ENCODE data around the gene GPC1. TPM values are rescaled to one million over a fixed set of nuclear protein-coding genes. Genes with fewer than 3 reads are reported as not detected.

Gene GPC1
- total and polyA plus RNA-seq, 10 of the 15 experiments (the other 5 are each of a cell fraction or from before 2014, with no cell fraction given): 0.06 to 0.77 (median 0.23) TPM; not detected in 3

DNA sequence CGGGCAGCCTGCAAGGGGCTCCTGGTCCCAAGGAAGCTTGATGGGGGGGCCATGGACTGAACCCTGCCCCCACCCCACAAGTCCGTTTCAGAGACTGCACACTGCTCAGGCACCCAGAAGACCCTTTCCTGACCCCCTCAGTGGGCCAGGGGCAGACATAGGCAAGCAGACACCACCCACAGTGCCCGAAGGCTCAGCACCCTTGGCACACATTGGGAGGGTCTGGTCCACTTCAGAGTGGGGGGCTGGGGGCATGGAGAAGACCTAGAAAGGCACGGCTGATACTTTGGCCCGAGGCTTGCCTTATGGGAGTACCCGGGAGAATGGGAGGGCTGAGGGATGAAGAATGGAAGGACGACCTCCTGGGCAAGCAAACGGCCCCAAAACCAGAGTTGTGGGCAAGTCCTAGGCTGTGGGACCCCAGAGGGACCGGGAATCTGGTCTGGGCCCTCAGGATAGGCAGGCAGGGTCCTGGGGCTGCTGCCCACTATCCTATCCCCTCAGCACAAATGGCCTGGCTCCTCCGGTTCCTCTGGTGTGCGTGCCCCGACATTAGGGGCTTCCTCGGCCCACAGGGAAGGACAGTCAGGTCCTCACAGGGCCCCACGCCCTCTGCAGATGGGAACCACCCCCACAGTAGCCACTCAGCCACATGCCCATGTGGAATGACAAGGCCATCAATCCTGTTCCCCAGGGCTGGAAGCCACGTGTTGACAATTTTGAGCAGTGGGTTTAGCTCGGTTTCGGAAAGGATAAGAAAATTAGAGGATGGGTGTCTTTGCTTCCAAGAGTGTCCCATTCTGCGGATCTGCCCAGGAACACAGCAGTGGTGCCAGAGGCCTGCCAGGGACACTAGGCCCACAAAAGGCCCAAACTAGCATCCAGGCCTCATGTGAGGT, 15.0 kb upstream of the GPC1 start (continued):
- TF ChIP-seq, protein P1, sequence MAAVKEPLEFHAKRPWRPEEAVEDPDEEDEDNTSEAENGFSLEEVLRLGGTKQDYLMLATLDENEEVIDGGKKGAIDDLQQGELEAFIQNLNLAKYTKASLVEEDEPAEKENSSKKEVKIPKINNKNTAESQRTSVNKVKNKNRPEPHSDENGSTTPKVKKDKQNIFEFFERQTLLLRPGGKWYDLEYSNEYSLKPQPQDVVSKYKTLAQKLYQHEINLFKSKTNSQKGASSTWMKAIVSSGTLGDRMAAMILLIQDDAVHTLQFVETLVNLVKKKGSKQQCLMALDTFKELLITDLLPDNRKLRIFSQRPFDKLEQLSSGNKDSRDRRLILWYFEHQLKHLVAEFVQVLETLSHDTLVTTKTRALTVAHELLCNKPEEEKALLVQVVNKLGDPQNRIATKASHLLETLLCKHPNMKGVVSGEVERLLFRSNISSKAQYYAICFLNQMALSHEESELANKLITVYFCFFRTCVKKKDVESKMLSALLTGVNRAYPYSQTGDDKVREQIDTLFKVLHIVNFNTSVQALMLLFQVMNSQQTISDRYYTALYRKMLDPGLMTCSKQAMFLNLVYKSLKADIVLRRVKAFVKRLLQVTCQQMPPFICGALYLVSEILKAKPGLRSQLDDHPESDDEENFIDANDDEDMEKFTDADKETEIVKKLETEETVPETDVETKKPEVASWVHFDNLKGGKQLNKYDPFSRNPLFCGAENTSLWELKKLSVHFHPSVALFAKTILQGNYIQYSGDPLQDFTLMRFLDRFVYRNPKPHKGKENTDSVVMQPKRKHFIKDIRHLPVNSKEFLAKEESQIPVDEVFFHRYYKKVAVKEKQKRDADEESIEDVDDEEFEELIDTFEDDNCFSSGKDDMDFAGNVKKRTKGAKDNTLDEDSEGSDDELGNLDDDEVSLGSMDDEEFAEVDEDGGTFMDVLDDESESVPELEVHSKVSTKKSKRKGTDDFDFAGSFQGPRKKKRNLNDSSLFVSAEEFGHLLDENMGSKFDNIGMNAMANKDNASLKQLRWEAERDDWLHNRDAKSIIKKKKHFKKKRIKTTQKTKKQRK (IDR thresholded peaks at IDR 0.05; ENCODE audit: low read depth, low read length): no peak
- TF ChIP-seq, protein P2, sequence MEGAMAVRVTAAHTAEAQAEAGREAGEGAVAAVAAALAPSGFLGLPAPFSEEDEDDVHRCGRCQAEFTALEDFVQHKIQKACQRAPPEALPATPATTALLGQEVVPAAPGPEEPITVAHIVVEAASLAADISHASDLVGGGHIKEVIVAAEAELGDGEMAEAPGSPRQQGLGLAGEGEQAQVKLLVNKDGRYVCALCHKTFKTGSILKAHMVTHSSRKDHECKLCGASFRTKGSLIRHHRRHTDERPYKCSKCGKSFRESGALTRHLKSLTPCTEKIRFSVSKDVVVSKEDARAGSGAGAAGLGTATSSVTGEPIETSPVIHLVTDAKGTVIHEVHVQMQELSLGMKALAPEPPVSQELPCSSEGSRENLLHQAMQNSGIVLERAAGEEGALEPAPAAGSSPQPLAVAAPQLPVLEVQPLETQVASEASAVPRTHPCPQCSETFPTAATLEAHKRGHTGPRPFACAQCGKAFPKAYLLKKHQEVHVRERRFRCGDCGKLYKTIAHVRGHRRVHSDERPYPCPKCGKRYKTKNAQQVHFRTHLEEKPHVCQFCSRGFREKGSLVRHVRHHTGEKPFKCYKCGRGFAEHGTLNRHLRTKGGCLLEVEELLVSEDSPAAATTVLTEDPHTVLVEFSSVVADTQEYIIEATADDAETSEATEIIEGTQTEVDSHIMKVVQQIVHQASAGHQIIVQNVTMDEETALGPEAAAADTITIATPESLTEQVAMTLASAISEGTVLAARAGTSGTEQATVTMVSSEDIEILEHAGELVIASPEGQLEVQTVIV (IDR thresholded peaks at IDR 0.05; ENCODE audit: borderline replicate concordance, partially characterized antibody): no peak

DNA sequence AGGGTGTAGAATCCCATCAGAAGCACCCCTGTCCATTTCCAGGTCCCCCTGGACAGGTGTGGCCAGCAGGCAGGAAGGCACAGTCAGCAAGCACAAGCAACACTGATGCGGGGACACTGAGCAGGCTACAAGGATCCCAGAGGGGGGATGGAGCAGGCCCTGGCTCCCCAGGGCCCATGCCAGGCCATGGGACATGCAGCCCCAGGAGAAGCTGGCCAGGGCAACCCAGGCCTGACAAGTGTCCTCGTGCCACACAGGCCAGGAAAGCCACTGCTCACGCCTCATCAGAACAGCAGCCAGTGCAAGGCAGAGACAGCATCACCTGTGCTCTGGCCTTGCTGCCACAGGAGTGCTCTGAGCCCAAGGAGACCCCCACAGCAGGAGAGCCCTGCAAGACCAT, 14.1 kb upstream of the GPC1 start:
- TF ChIP-seq TCF7 (IDR thresholded peaks at IDR 0.05; ENCODE audit: borderline replicate concordance): no peak
- no peak for TF ChIP-seq POLR2AphosphoS5 (IDR thresholded peaks at IDR 0.05; ENCODE audit: low read length)
- TF ChIP-seq, protein P3, sequence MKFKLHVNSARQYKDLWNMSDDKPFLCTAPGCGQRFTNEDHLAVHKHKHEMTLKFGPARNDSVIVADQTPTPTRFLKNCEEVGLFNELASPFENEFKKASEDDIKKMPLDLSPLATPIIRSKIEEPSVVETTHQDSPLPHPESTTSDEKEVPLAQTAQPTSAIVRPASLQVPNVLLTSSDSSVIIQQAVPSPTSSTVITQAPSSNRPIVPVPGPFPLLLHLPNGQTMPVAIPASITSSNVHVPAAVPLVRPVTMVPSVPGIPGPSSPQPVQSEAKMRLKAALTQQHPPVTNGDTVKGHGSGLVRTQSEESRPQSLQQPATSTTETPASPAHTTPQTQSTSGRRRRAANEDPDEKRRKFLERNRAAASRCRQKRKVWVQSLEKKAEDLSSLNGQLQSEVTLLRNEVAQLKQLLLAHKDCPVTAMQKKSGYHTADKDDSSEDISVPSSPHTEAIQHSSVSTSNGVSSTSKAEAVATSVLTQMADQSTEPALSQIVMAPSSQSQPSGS (IDR thresholded peaks at IDR 0.05; ENCODE audit: low read length): no peak
- TF ChIP-seq, protein P4, sequence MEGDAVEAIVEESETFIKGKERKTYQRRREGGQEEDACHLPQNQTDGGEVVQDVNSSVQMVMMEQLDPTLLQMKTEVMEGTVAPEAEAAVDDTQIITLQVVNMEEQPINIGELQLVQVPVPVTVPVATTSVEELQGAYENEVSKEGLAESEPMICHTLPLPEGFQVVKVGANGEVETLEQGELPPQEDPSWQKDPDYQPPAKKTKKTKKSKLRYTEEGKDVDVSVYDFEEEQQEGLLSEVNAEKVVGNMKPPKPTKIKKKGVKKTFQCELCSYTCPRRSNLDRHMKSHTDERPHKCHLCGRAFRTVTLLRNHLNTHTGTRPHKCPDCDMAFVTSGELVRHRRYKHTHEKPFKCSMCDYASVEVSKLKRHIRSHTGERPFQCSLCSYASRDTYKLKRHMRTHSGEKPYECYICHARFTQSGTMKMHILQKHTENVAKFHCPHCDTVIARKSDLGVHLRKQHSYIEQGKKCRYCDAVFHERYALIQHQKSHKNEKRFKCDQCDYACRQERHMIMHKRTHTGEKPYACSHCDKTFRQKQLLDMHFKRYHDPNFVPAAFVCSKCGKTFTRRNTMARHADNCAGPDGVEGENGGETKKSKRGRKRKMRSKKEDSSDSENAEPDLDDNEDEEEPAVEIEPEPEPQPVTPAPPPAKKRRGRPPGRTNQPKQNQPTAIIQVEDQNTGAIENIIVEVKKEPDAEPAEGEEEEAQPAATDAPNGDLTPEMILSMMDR (IDR thresholded peaks at IDR 0.05 in 2 of 3, conservative IDR thresholded peaks at IDR 0.05 in 1 of 3; ENCODE audit: control insufficient read depth in 2 of 3, extremely low read depth in 1 of 3, insufficient read depth in 1 of 3, low read depth in 3 of 3, low read length in 3 of 3): no peak
- no peak for TF ChIP-seq BHLHE40 (IDR thresholded peaks at IDR 0.05; ENCODE audit: borderline replicate concordance in 1 of 2, low read depth in 2 of 2, low read length in 1 of 2)
- TF ChIP-seq PAX8 (IDR thresholded peaks at IDR 0.05): no peak
- no peak for TF ChIP-seq CEBPB (IDR thresholded peaks at IDR 0.05; ENCODE audit: borderline replicate concordance in 1 of 2, low read depth in 2 of 2, low read length in 2 of 2)
- no peak for TF ChIP-seq TBL1XR1 (IDR thresholded peaks at IDR 0.05; ENCODE audit: low read depth, low read length)
- no peak for TF ChIP-seq NFIC (IDR thresholded peaks at IDR 0.05; ENCODE audit: low read depth, low read length)
- Histone ChIP-seq H3K9me3 (replicated peaks; ENCODE audit: control insufficient read depth, insufficient read depth, low read length) (peaks cover 4% of the 10 kb centered on the region; the same call in 1 of the 3 replicates), H3K36me3 (ENCODE audit: control insufficient read depth in 2 of 2, insufficient read depth in 2 of 2, low read length in 1 of 2) (no peaks in the 10 kb centered on the region), H3K4me2 (ENCODE audit: control insufficient read depth, insufficient read depth) (no peak overlapping the region), H3K79me2 (ENCODE audit: control insufficient read depth, insufficient read depth, low read length) (no peaks in the 10 kb centered on the region), H3K27ac (ENCODE audit: control insufficient read depth, insufficient read depth) (no peak overlapping the region), H3K9ac (ENCODE audit: control insufficient read depth, insufficient read depth, low read length) (no peak overlapping the region), H3K4me3 (no peak overlapping the region), H3K4me1 (ENCODE audit: control insufficient read depth, insufficient read depth, low read length) (no peaks in the 10 kb centered on the region), H2AFZ (ENCODE audit: control insufficient read depth, low read depth, low read length) (no peak overlapping the region), H4K20me1 (ENCODE audit: control insufficient read depth, insufficient read depth) (no peaks in the 10 kb centered on the region), H3K27me3 (replicated peaks in 1 of 2; ENCODE audit: control insufficient read depth in 2 of 2, insufficient read depth in 2 of 2, low read length in 1 of 2) (no peaks in the 10 kb centered on the region)
- ATAC-seq: no peak
- DNase-seq (ENCODE audit: low read depth, low spot score): no peak
- POLR2A ChIA-PET: no interaction called here
- CTCF ChIA-PET: no interaction called here
- RAD21 ChIA-PET (ENCODE audit: unreplicated experiment): no interaction called here
- SMC1A ChIA-PET (ENCODE audit: uncharacterized antibody, unreplicated experiment): no interaction called here
- intact Hi-C loops (cut with micrococcal nuclease; ENCODE audit: unreplicated experiment): no loop called here
- WGBS (ENCODE audit: insufficient coverage, insufficient replicate concordance, low lambda C conversion rate, missing lambda C conversion rate): 3% methylated on average over 3 of the region's 3 CpGs
- BruUV-seq (replicated peaks): no TSS peak
- in situ Hi-C loops (cut with MboI): no loop called here
- no peak for FAIRE-seq
